Posterior cingulate gyrus (tissue), 11 donors: ENCODE results near the gene NAV2.

Source experiments
- DNase-seq, 10 donors: peaks; one replicate each; pipeline versions ENCODE4 v3.0.0 to v3.0.0-alpha.2; 2020 to 2021; ENCODE audit warnings: mixed read lengths in 3 of 10
- intact Hi-C: fragments of 100-400 bp; cut with DNase I; formaldehyde crosslinking; loops from one replicate; pipeline ENCODE4 v1.15.1; 2023

NAV2 gene

GRCh38 chr11:19735909-19736498 lies 23.4 kb downstream of the NAV2 start:
- DNase-seq, result no peak
- intact Hi-C loops, result loop anchor here (10.0 kb wide), 1 partner anchor 431 kb away; no protein-coding TSS in a partner anchor

GRCh38 chr11:19736831-19737230 lies 24.2 kb downstream of the NAV2 start:
- DNase-seq, result peak in 1 of 10 donors; percentile 52
- intact Hi-C loops, result loop anchor here (10.0 kb wide), 1 partner anchor 432 kb away; no protein-coding TSS in a partner anchor

DNA sequence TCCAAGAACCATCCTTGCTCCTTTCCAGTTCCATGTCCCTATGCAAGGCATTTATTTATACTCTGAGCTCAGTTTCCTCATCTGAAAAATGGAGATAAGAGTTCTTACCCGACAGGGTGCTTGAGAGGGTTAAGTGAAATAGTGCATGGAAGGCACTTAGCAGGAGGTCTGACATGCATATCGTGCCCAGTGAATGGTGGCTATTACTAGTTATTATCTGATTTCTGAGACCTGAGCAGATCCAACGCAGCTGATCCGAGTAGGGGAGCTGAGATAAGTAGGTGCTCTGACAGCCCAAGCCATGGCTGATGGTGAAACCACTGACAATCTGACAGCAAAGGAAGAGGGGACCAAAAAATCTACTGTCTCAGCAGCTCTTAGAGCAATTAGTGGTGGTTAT lies 24.9 kb downstream of the NAV2 start:
- intact Hi-C loops, result loop anchor here (10.0 kb wide), 1 partner anchor 433 kb away; no protein-coding TSS in a partner anchor
- DNase-seq, result peak in 1 of 10 donors; percentile 20

DNA sequence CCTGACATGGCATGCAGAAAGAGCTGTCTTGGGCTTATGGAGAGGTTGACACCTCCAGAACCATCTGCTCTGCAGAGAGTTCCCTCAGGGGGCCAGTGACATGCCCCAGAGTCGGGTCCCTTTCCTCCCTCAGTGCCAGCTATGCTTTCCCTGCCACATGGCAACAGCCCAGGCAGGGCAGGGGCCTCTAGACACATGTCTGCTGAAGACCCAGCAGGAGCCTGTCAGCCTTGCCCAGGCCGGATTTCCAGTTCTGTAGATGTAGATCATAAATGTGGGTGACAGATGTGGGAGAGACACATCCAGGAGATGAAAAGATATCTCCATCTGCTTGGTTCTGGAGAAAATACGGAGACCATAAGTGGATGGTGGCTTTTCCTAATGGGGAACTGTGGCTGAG lies 25.5 kb downstream of the NAV2 start:
- DNase-seq, result no peak
- intact Hi-C loops, result loop anchor here (10.0 kb wide), 1 partner anchor 433 kb away; no protein-coding TSS in a partner anchor

- intact Hi-C loops, result loop anchor here (10.0 kb wide), 2 partner anchors 165 to 435 kb away; no protein-coding TSS in a partner anchor
- peak in 9 of 10 donors; percentile 39 to 94 (median 56) for DNase-seq
These were observed 27.2 kb downstream of the NAV2 start for GRCh38 chr11:19739872-19740271.

GRCh38 chr11:19740586-19740985 lies 27.9 kb downstream of the NAV2 start:
- intact Hi-C loops, result loop anchor here (10.0 kb wide), 1 partner anchor 164 kb away; no protein-coding TSS in a partner anchor
- no peak for DNase-seq

DNA sequence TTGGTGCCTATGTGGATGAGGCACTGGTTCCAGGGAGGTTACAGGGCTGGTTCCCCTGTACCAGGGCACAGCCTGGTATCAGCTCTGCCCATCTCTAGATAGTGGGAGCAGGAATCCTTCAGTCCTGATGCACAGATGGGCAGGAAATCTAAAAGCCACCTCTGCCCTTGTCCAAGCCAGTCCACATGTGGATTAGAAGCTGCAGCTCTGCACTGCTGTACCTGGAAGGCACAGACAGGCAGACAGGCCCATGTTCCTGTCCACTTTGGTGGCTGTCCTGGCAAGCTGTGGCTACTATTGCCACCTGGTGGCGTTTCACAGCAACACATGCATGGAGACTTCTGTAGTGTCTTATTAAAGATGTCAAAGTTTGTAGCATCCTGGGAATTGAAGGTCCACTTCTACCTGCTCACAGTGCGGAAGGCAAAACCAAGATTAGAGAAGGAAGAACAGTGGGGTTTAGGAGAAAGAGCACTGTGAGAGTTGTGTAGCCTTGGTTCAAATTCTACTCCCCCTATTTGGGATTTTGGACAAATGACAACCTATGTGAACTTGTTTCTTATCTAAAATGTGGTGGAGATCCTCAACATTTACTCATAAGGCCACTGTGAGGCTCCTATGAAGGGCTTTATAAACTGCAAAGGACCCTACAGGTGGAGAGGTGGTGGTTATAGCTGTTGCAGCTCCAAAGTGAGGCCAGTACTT lies 30.1 kb downstream of the NAV2 start:
- intact Hi-C loops, result loop anchor here (1.0 to 10.0 kb wide), 2 partner anchors 162 to 178 kb away; no protein-coding TSS in a partner anchor
- DNase-seq, result peak; percentile 75 to 98 (median 88)

DNA sequence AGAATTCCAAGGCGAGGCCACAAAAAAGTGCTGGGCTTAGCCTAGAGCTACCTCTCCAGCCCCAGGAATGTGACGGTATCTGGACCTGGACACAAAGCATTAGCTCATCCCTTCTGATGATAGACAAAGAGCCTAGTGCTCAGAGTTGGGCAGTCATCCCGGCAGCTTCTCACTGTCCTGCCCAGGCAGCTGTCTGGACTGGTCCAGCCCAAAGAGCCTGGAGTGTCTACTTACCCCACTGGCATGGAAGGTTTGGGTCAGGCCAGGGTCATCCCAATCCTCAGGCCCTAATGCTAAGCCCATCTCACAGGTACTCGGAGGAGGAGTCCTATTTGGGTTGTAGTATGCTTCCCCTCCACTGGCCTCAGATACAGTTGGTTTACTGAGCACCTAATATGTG lies 31.0 kb downstream of the NAV2 start:
- intact Hi-C loops, result loop anchor here (10.0 kb wide), 1 partner anchor 161 kb away; no protein-coding TSS in a partner anchor
- DNase-seq, result peak in 1 of 10 donors; percentile 63

- intact Hi-C loops, result loop anchor here (10.0 kb wide), 1 partner anchor 161 kb away; no protein-coding TSS in a partner anchor
- no peak for DNase-seq
These were observed 31.5 kb downstream of the NAV2 start for GRCh38 chr11:19744130-19744529.

DNA sequence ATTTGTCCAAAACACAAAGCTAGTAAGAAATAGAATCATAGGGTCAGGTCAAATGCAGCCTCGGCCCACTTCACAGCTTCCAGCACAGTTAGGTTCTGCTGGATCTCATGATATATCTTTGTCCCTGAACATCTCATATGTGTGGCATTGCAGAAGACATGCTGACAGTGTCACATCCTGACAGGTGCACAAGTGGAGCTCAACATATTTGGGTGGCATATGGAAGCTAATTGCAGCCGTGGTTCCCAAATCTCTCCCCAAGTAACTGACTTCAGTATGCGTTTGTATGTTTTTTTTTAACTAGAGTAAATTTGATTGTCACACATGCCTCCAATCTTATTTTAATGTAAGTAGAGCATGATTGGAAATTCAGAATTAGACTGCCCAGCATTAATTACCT lies 33.4 kb downstream of the NAV2 start:
- intact Hi-C loops, result loop anchor here (10.0 kb wide), 1 partner anchor 159 kb away; no protein-coding TSS in a partner anchor
- no peak for DNase-seq

- intact Hi-C loops, result loop anchor here (10.0 kb wide), 1 partner anchor 157 kb away; no protein-coding TSS in a partner anchor
- no peak for DNase-seq
These were observed 35.0 kb downstream of the NAV2 start for GRCh38 chr11:19747634-19748033.

- intact Hi-C loops, result no loop called here
- no peak for DNase-seq
These were observed 38.4 kb downstream of the NAV2 start for GRCh38 chr11:19751055-19751454.

GRCh38 chr11:19753451-19754106 lies 40.9 kb downstream of the NAV2 start:
- intact Hi-C loops, result no loop called here
- DNase-seq, result no peak

DNA sequence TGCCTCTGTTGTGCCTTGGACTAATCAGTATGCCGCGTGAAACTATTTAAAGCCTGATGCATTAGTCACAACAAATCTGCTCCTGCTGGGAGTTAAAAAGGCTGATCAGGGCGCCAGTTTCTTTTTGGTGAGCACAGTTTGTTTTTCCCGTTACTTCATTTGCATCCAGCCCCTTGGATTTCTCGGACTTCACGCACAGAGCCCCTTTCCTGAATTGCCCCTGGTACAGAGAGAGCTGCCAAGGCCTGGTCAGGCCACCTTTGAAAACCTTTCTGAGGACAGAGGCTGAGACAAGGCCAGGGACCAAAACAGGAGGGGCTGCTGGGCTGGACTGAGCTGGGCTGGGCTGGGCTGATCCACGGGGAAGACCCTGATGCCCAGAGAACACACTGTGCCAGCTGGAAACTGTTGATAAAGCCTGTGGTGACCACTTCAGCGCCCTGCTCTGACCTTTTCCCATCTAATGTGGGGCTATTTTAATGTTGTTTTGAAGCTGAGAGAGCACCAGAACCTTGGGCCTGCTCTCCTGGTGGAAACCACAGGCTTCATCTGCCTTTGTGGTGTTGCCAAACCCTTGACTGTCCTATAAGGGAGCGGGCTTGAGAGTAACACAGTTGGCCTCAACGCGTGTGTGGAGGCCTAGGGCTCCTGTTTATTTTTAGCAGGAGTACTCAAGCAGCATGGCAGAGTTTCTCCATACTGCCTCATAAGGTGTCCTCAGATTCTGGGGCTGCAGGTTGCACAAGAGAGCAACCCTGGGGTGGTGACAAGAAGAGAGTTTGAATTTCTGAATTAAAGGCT lies 44.2 kb downstream of the NAV2 start:
- intact Hi-C loops, result no loop called here
- peak in 8 of 10 donors; percentile 26 to 89 (median 50) for DNase-seq

GRCh38 chr11:19759389-19759788 lies 46.8 kb downstream of the NAV2 start:
- intact Hi-C loops, result no loop called here
- no peak for DNase-seq

- intact Hi-C loops, result loop anchor here (10.0 kb wide), 1 partner anchor 113 kb away; no protein-coding TSS in a partner anchor
- no peak for DNase-seq
These were observed 49.6 kb downstream of the NAV2 start for GRCh38 chr11:19762266-19762665.

- DNase-seq, result no peak
- intact Hi-C loops, result loop anchor here (10.0 kb wide), 1 partner anchor 111 kb away; no protein-coding TSS in a partner anchor
These were observed 50.7 kb downstream of the NAV2 start for GRCh38 chr11:19763330-19763729.

GRCh38 chr11:19766206-19766605 lies 53.6 kb downstream of the NAV2 start:
- DNase-seq, result no peak
- intact Hi-C loops, result loop anchor here (10.0 kb wide), 1 partner anchor 109 kb away; no protein-coding TSS in a partner anchor

DNA sequence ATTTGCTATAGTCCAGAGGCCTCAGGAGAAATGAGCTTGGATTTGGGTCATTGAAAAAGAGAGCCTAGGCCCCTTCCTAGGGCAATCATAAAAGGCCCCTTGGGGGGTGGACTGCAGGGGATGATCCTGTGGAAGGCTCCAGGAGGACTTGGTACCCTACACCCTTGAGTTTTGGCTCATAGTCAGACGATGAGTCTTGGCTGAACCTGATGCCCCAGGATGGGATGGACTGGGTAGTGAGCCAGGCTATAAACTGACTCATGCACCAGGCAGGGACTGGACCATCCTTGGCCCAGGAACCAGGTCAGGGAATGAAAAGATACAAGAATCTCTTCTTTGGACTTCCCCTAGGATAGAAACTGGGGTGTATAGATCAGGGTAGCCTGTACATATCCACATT lies 54.2 kb downstream of the NAV2 start:
- DNase-seq, result no peak
- intact Hi-C loops, result loop anchor here (10.0 kb wide), 1 partner anchor 108 kb away; no protein-coding TSS in a partner anchor
